GM20000 (cell line): ENCODE data around the gene FNIP2.
"Not testable (repeated sequence)": the region's sequence is repeated elsewhere in the genome, so short reads cannot be mapped to it uniquely, and the experiment has no call there.

Experiments
- DNase-seq: peaks from one replicate; pipeline ENCODE4 v3.0.0; 2012; ENCODE audit warnings: low spot score
- CTCF ChIP-seq: IDR thresholded peaks from 2 replicates; pipeline ENCODE4 v1.5.1; 2012; ENCODE audit warnings: mild to moderate bottlenecking, control low read depth; ENCODE audit errors: extremely low read depth, missing control alignments

FNIP2 gene

GRCh38 chr4:158914218-158914617, 145.4 kb downstream of the FNIP2 start:
- TF ChIP-seq CTCF, result no peak
- no peak for DNase-seq

- no peak for DNase-seq
- no peak for TF ChIP-seq CTCF
Observed at GRCh38 chr4:158915683-158916241, 146.9 kb downstream of the FNIP2 start.

GRCh38 chr4:158920452-158920996, 151.7 kb downstream of the FNIP2 start:
- not testable (repeated sequence) for DNase-seq

- not testable (repeated sequence) for DNase-seq
Observed at GRCh38 chr4:158927774-158928173, 158.9 kb downstream of the FNIP2 start.

- no peak for DNase-seq
- no peak for TF ChIP-seq CTCF
Observed at GRCh38 chr4:158929939-158930638, 161.3 kb downstream of the FNIP2 start.

GRCh38 chr4:158930639-158930972, 161.8 kb downstream of the FNIP2 start:
- TF ChIP-seq CTCF, result no peak

GRCh38 chr4:158933236-158933635, 164.4 kb downstream of the FNIP2 start:
- no peak for TF ChIP-seq CTCF
- no peak for DNase-seq

More at GRCh38 chr4:158930639-158930972, 161.8 kb downstream of the FNIP2 start:
- DNase-seq, result no peak

GRCh38 chr4:158934996-158935669, 166.3 kb downstream of the FNIP2 start:
- no peak for DNase-seq
- no peak for TF ChIP-seq CTCF
